Stomach smooth muscle (tissue), 2 donors: ENCODE results near the gene PHIP.

ENCODE experiments used
- H3K27ac ChIP-seq: one replicate; pipeline ENCODE4 v1.7.0; 2013; ENCODE audit warnings: mild to moderate bottlenecking, low read length, inconsistent platforms
- H3K27me3 ChIP-seq, 2 donors: one replicate each; pipeline ENCODE4 v1.7.0; 2013; ENCODE audit warnings: low read length in 2 of 2; ENCODE audit not compliant: insufficient read depth in 2 of 2, control insufficient read depth in 1 of 2
- H3K36me3 ChIP-seq, 2 donors: one replicate each; pipeline ENCODE4 v1.7.0; 2013; ENCODE audit warnings: low read length in 2 of 2; ENCODE audit not compliant: control insufficient read depth in 2 of 2, insufficient read depth in 2 of 2
- H3K4me1 ChIP-seq: one replicate; pipeline ENCODE4 v1.7.0; 2013; ENCODE audit warnings: low read length; ENCODE audit not compliant: control insufficient read depth, insufficient read depth
- H3K4me3 ChIP-seq, 2 donors: one replicate each; pipeline ENCODE4 v1.7.0; 2013; ENCODE audit warnings: low read length in 2 of 2
- H3K9ac ChIP-seq, 2 donors: one replicate each; pipeline ENCODE4 v1.7.0; 2013; ENCODE audit warnings: low read length in 2 of 2, mild to moderate bottlenecking in 1 of 2
- H3K9me3 ChIP-seq, 2 donors: one replicate each; pipeline ENCODE4 v1.7.0; 2013; ENCODE audit warnings: low read length in 2 of 2; ENCODE audit not compliant: control insufficient read depth in 2 of 2
- donor health status: healthy.
- donor health status: Pancreatic carcinoma.

The PHIP gene

GRCh38 chr6:79028641-79029314 lies 49.3 kb downstream of the PHIP start:
- H3K4me1 ChIP-seq = no peaks in the 10 kb centered on the region
- no peak overlapping the region for H3K9ac ChIP-seq
- H3K27me3 ChIP-seq = no peaks in the 10 kb centered on the region
- H3K36me3 ChIP-seq = no peaks in the 10 kb centered on the region
- no peak overlapping the region for H3K27ac ChIP-seq
- H3K9me3 ChIP-seq = no peaks in the 10 kb centered on the region
- H3K4me3 ChIP-seq = no peak overlapping the region

- Histone ChIP-seq H3K27me3 (no peaks in the 10 kb centered on the region), H3K36me3 (peaks cover 2 to 3% of the 10 kb centered on the region in 2 donors), H3K4me3 (no peak overlapping the region), H3K9me3 (no peaks in the 10 kb centered on the region), H3K4me1 (no peaks in the 10 kb centered on the region), H3K27ac (no peak overlapping the region), H3K9ac (no peak overlapping the region)
Measured at GRCh38 chr6:79011940-79012339, 66.1 kb downstream of the PHIP start.

- no peaks in the 10 kb centered on the region for H3K4me1 ChIP-seq
- no peak overlapping the region for H3K27ac ChIP-seq
- H3K9me3 ChIP-seq = no peaks in the 10 kb centered on the region
- H3K4me3 ChIP-seq = no peak overlapping the region
- no peak overlapping the region for H3K9ac ChIP-seq
- H3K27me3 ChIP-seq = no peaks in the 10 kb centered on the region
- peaks cover 0 to 2% of the 10 kb centered on the region in 2 donors for H3K36me3 ChIP-seq
Measured at GRCh38 chr6:79010422-79010821, 67.6 kb downstream of the PHIP start.

DNA sequence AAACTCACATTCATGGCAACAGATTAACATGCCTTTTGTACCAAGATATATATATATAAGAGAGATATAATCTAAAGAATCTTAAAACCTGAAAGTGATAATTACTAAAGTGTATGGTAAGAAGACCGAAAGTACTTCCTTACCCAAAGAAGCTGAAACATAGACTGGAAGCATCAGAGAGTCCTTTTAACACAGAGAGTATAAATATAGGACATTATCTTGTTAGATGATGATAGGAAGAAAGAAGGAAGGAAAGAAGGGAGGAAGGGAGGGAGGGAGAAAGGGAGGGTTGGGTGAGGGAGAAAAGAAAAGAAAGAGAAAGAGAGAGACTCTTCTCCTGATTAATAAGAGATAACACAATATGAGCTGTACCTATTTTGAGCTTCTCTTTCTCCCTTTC lies 68.2 kb downstream of the PHIP start:
- no peak overlapping the region for H3K4me3 ChIP-seq
- no peaks in the 10 kb centered on the region for H3K4me1 ChIP-seq
- H3K9ac ChIP-seq = no peak overlapping the region
- H3K36me3 ChIP-seq = no peaks in the 10 kb centered on the region
- no peak overlapping the region for H3K27ac ChIP-seq
- no peaks in the 10 kb centered on the region for H3K27me3 ChIP-seq
- no peaks in the 10 kb centered on the region for H3K9me3 ChIP-seq

DNA sequence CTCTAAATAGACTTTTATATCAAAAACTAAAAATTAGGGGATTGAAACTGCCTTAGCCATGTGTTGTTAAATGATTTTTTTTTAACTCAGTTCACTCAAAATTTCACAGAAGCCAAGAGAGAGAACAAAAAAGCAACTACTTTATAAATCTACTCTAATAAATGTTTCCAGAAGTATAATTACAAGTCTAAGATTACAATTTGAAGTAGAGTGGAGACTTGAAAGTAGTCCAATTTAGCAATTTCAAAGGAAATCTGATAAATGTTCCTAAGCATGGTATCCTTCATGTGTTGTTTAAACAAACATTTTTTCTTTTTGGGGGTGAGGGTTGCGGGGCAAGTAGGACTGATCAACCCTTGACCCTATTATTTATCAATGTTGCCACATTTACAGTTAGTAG lies 72.6 kb downstream of the PHIP start:
- Histone ChIP-seq H3K27ac (no peak overlapping the region), H3K36me3 (peaks cover 0 to 16% of the 10 kb centered on the region in 2 donors), H3K4me3 (no peak overlapping the region), H3K4me1 (no peaks in the 10 kb centered on the region), H3K9ac (no peak overlapping the region), H3K9me3 (no peaks in the 10 kb centered on the region), H3K27me3 (no peaks in the 10 kb centered on the region)

DNA sequence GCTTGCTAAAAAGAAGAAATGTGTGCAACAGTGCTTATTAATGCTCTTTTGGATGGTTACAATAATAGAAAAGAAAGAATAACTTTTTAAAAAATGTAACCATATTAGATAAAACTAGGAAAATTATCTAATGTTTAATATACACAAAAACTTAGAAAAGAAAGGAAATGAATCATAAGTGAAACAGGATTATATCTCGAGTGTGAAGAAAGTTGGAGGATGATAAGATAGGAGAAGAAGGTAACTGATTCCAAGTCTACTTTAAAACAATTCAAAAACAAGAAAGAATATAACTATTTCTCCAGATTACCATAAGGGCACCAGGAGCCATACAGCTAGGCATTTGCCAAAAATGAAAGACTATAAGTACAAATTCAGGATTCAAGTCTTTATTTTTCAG lies 73.0 kb downstream of the PHIP start:
- Histone ChIP-seq H3K27me3 (no peaks in the 10 kb centered on the region), H3K4me3 (no peak overlapping the region), H3K9me3 (no peaks in the 10 kb centered on the region), H3K9ac (no peak overlapping the region), H3K36me3 (peaks cover 0 to 16% of the 10 kb centered on the region in 2 donors), H3K27ac (no peak overlapping the region), H3K4me1 (no peaks in the 10 kb centered on the region)

DNA sequence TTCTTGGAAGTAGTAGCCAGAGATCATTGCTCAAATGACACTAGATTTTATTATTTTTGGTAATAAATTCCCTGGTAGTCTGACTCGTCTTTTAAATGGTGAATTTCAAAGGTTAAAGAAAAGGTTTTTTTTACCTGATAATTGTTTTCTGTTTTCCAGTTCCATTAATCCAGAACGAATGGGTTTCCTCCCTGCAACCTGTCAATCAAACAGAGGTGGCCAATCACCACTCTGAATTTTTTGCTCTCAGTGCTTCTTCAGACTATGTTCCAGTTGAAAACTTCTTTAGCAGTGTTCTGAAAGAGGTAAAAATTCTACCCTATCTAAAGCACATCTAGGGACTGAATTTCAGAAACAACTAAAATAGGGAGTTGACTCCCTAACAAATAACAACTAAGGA lies 73.8 kb downstream of the PHIP start:
- H3K27ac ChIP-seq = no peak overlapping the region
- H3K9ac ChIP-seq = no peak overlapping the region
- H3K36me3 ChIP-seq = peaks cover 0 to 16% of the 10 kb centered on the region in 2 donors

GRCh38 chr6:79001415-79001814 lies 76.6 kb downstream of the PHIP start:
- H3K36me3 ChIP-seq = peaks cover 3 to 30% of the 10 kb centered on the region in 2 donors

More for the DNA sequence above, 73.8 kb downstream of the PHIP start:
- H3K4me3 ChIP-seq = no peak overlapping the region
- no peaks in the 10 kb centered on the region for H3K9me3 ChIP-seq
- no peaks in the 10 kb centered on the region for H3K4me1 ChIP-seq
- no peaks in the 10 kb centered on the region for H3K27me3 ChIP-seq

GRCh38 chr6:78999737-79000136 lies 78.3 kb downstream of the PHIP start:
- no peaks in the 10 kb centered on the region for H3K9me3 ChIP-seq
- H3K9ac ChIP-seq = no peak overlapping the region
- H3K4me1 ChIP-seq = no peaks in the 10 kb centered on the region
- H3K36me3 ChIP-seq = peaks cover 14 to 44% of the 10 kb centered on the region in 2 donors
- H3K4me3 ChIP-seq = no peak overlapping the region
- no peak overlapping the region for H3K27ac ChIP-seq
- no peaks in the 10 kb centered on the region for H3K27me3 ChIP-seq

More at GRCh38 chr6:79001415-79001814, 76.6 kb downstream of the PHIP start:
- Histone ChIP-seq H3K27me3 (no peaks in the 10 kb centered on the region), H3K9ac (no peak overlapping the region), H3K9me3 (no peaks in the 10 kb centered on the region), H3K4me3 (no peak overlapping the region), H3K27ac (no peak overlapping the region), H3K4me1 (no peaks in the 10 kb centered on the region)

- Histone ChIP-seq H3K4me3 (no peak overlapping the region), H3K36me3 (peaks cover 27 to 46% of the 10 kb centered on the region in 2 donors), H3K27ac (no peak overlapping the region), H3K4me1 (no peaks in the 10 kb centered on the region), H3K27me3 (no peaks in the 10 kb centered on the region), H3K9ac (no peak overlapping the region), H3K9me3 (no peaks in the 10 kb centered on the region)
Measured at GRCh38 chr6:78995946-78996345, 82.1 kb downstream of the PHIP start.

DNA sequence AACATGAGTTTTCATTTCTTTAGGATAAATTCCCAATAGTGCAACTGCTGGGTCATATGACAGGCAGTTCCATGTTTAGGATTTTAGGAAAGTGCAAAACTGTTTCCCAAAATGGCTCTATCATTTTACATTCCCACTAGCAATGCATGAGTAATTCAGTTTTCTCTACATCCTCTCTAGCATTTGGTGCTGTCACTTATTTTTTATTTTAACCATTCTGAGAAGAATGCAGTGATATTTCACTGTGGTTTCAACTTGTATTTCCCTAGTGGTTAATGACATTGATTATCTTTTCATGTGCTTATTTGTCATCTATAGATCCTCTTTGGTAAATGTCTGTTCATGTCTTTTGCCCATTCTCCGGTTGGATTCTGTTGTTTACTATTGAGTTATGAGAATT lies 82.7 kb downstream of the PHIP start:
- no peaks in the 10 kb centered on the region for H3K4me1 ChIP-seq
- H3K4me3 ChIP-seq = no peak overlapping the region
- H3K27me3 ChIP-seq = no peaks in the 10 kb centered on the region
- no peak overlapping the region for H3K9ac ChIP-seq
- H3K9me3 ChIP-seq = no peaks in the 10 kb centered on the region
- peaks cover 27 to 46% of the 10 kb centered on the region in 2 donors for H3K36me3 ChIP-seq
- H3K27ac ChIP-seq = no peak overlapping the region
